OCI-LY7 (cell line): ENCODE data around the gene VSIG1. TPM values are rescaled to one million over a fixed set of nuclear protein-coding genes. Genes with fewer than 3 reads are reported as not detected.

Experiments used
- BruUV-seq: library from RNA; stranded (reverse); fragments of 400-500 nt; replicated peaks from 2 replicates; lab custom pipeline; 2021; lab: Mats Ljungman, UMichigan
- CTCF ChIA-PET: fragments of 300-600 bp; sonication (Branson Sonifier 250); formaldehyde crosslinking; loops from one replicate; lab custom pipeline; 2022; ENCODE audit warnings: antibody characterized with exemption; ENCODE audit not compliant: unreplicated experiment; lab: Charles Lee
- POLR2A ChIA-PET: fragments of 300-600 bp; sonication (Branson Sonifier 250); formaldehyde crosslinking; loops from one replicate; lab custom pipeline; 2022; ENCODE audit warnings: antibody characterized with exemption; lab: Charles Lee
- DNase-seq: peaks from one replicate; pipeline ENCODE4 v3.0.0-alpha.2; 2015; ENCODE audit warnings: low spot score
- H2AFZ ChIP-seq: fragments of 200-600 bp; sonication (generic), shearing (Covaris generic); 2 replicates; pipeline ENCODE4 v1.6.1; 2014; ENCODE audit warnings: mild to moderate bottlenecking, antibody characterized with exemption, low read length, moderate library complexity
- H3K27ac ChIP-seq: fragments of 200-600 bp; sonication (generic); 2 replicates; pipeline ENCODE4 v1.5.1; 2014; ENCODE audit warnings: mixed run types, low read depth, mild to moderate bottlenecking, moderate library complexity, low read length, inconsistent platforms; ENCODE audit not compliant: poor library complexity, severe bottlenecking
- H3K36me3 ChIP-seq: fragments of 200-600 bp; sonication (generic); 2 replicates; pipeline ENCODE4 v1.6.1; 2014; ENCODE audit warnings: mild to moderate bottlenecking, antibody characterized with exemption, low read length, moderate library complexity, mixed read lengths; ENCODE audit not compliant: insufficient read depth
- H3K4me1 ChIP-seq: fragments of 200-600 bp; sonication (generic); 2 replicates; pipeline ENCODE4 v1.5.1; 2014; ENCODE audit warnings: mild to moderate bottlenecking, low read length; ENCODE audit not compliant: insufficient read depth, poor library complexity, severe bottlenecking
- H3K4me2 ChIP-seq: fragments of 200-600 bp; sonication (generic); 2 replicates; pipeline ENCODE4 v1.6.1; 2014; ENCODE audit warnings: mild to moderate bottlenecking, low read length
- H3K4me3 ChIP-seq: fragments of 200-600 bp; sonication (generic); 2 replicates; pipeline ENCODE4 v1.5.1; 2014; ENCODE audit warnings: mild to moderate bottlenecking, low read depth, low read length; ENCODE audit not compliant: poor library complexity, severe bottlenecking
- H3K79me2 ChIP-seq: fragments of 200-600 bp; sonication (generic); 2 replicates; pipeline ENCODE4 v1.6.1; 2016; ENCODE audit warnings: low read depth, mild to moderate bottlenecking, low read length, moderate library complexity, mixed read lengths; ENCODE audit not compliant: insufficient read depth
- H3K9me2 ChIP-seq: fragments of 200-600 bp; sonication (generic); 2 replicates; pipeline ENCODE4 v1.6.1; 2016; ENCODE audit warnings: mild to moderate bottlenecking, low read length, mixed read lengths; ENCODE audit not compliant: insufficient read depth
- H3K9me3 ChIP-seq: fragments of 200-600 bp; sonication (generic); 2 replicates; pipeline ENCODE4 v1.6.1; 2014; ENCODE audit warnings: mild to moderate bottlenecking, mixed run types, low read length, mixed read lengths
- H4K20me1 ChIP-seq: fragments of 200-600 bp; sonication (generic); 2 replicates; pipeline ENCODE4 v1.6.1; 2014; ENCODE audit warnings: mild to moderate bottlenecking, antibody characterized with exemption, low read length, moderate library complexity, mixed read lengths; ENCODE audit not compliant: insufficient read depth
- CTCF ChIP-seq: fragments of 200-600 bp; sonication (generic); conservative IDR thresholded peaks from 2 replicates; pipeline ENCODE4 v1.5.1; 2014; ENCODE audit warnings: mild to moderate bottlenecking, antibody characterized with exemption, low read length, moderate library complexity, mixed read lengths
- EZH2phosphoT487 ChIP-seq: fragments of 200-600 bp; sonication (generic); IDR thresholded peaks from 2 replicates; pipeline ENCODE4 v1.6.1; 2018; ENCODE audit warnings: low read depth, borderline replicate concordance, mild to moderate bottlenecking, mixed run types, antibody characterized with exemption, low read length, moderate library complexity, mixed read lengths
- intact Hi-C: fragments of 100-400 bp; cut with micrococcal nuclease; formaldehyde crosslinking; loops from one replicate; pipeline ENCODE4 v1.10.0; 2022; ENCODE audit not compliant: unreplicated experiment
- total RNA-seq, 2 experiments: library from RNA; depleted of rRNA in 1 of 2; stranded (reverse); fragments of >200 nt in 1 of 2; shearing (Covaris generic) in 1 of 2; gene quantifications; 2 replicates each; pipeline ENCODE4 v1.2.3, GENCODE V29; 2014 to 2022

VSIG1 gene
- total RNA-seq, 2 experiments from 2014 or later, result not detected

DNA sequence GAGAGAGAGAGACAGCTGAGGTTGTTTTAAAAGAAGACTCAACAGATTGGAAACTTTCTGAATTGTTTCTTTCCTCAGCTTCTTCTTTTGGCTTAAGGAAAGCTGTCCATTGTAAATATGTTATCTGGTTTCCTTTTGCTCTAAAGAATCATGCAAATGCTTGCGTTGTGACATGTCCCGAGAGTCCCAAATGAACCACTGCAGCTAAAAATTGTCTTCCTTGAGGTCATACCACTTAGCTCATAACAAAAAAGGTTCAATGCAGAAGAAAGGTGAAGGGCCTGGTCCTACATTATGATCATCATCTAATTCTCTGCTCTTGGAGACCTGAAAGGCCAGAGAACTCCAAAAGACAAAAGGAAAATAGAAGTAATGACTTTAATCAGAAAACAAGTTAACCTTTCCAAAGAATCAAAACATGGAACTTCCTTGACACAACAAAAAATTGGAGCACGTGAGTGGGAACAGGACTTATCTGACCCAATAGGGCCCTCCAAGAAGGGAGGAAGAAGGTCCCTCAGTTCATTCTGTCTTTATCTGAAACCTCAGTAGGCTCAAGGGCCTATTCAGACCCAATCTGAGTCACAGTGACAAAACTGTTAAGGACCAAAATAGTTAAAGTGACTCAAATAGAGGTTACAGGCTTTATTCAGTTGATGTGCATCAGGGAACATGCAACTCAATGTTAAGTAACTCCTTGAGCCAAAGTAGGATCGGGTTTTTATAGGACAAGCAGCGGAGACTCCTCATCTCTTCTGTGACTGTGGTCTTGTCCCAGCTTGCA is 14.7 kb upstream of the VSIG1 start:
- ChIA-PET POLR2A (no interaction called here), CTCF (no interaction called here)
- H3K4me1 ChIP-seq, result no peaks in the 10 kb centered on the region
- H2AFZ ChIP-seq, result no peak overlapping the region
- no peaks in the 10 kb centered on the region for H3K9me3 ChIP-seq
- intact Hi-C loops, result loop anchor here (10.0 kb wide), 2 partner anchors 105 to 275 kb away; no protein-coding TSS in a partner anchor
- no peak overlapping the region for H3K4me3 ChIP-seq
- TF ChIP-seq EZH2phosphoT487 (no peak), CTCF (no peak)
- H3K27ac ChIP-seq, result no peak overlapping the region
- DNase-seq, result no peak
- H4K20me1 ChIP-seq, result no peaks in the 10 kb centered on the region
- H3K79me2 ChIP-seq, result no peaks in the 10 kb centered on the region
- BruUV-seq, result no TSS peak
- H3K4me2 ChIP-seq, result no peak overlapping the region
- H3K36me3 ChIP-seq, result no peaks in the 10 kb centered on the region
- H3K9me2 ChIP-seq, result no peaks in the 10 kb centered on the region

- Histone ChIP-seq H3K4me3 (no peak overlapping the region), H3K79me2 (no peaks in the 10 kb centered on the region), H3K36me3 (no peaks in the 10 kb centered on the region), H4K20me1 (no peaks in the 10 kb centered on the region), H3K27ac (no peak overlapping the region), H2AFZ (no peak overlapping the region), H3K4me2 (no peak overlapping the region), H3K9me2 (no peaks in the 10 kb centered on the region), H3K9me3 (no peaks in the 10 kb centered on the region), H3K4me1 (no peaks in the 10 kb centered on the region)
- no peak for DNase-seq
- no TSS peak for BruUV-seq
- TF ChIP-seq CTCF (no peak), EZH2phosphoT487 (no peak)
- CTCF ChIA-PET, result no interaction called here
- intact Hi-C loops, result no loop called here
- POLR2A ChIA-PET, result no interaction called here
Observed at GRCh38 chrX:108032944-108033343, 11.9 kb upstream of the VSIG1 start.

DNA sequence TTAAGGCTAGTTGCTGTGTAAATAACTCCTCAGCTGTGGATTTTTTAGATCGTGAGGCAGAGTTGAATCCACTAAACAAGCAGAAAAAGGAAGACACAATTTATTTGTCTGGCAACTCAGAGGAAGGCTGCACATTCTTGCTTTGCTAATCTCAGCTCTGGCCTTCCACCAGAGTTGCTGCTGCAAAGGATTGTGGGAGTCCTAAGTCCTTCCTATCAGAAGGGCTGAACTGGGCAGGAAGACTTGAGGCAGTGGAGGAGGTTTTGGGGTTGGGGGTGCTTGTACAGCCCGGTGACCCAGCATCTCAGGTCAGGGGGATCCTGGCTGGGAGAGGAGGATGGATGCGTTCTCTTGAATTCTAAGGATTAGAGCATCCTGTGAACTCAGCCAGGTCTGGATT is 11.0 kb upstream of the VSIG1 start:
- CTCF ChIA-PET, result no interaction called here
- DNase-seq, result no peak
- H3K4me2 ChIP-seq, result no peak overlapping the region

More for the DNA sequence above, 11.0 kb upstream of the VSIG1 start:
- Histone ChIP-seq H2AFZ (no peak overlapping the region), H4K20me1 (no peaks in the 10 kb centered on the region), H3K27ac (no peak overlapping the region), H3K4me3 (no peak overlapping the region), H3K4me1 (no peaks in the 10 kb centered on the region), H3K79me2 (no peaks in the 10 kb centered on the region), H3K36me3 (no peaks in the 10 kb centered on the region), H3K9me2 (no peaks in the 10 kb centered on the region), H3K9me3 (no peaks in the 10 kb centered on the region)
- no TSS peak for BruUV-seq
- intact Hi-C loops, result no loop called here
- POLR2A ChIA-PET, result no interaction called here
- no peak for TF ChIP-seq EZH2phosphoT487
- no peak for TF ChIP-seq CTCF
